Hepatocyte (in vitro differentiated cells): Measurements from ENCODE around the gene PPP2R3A.

Experiments used
- CTCF ChIP-seq: fragments of 200-600 bp; sonication (generic); IDR thresholded peaks from 2 replicates; pipeline ENCODE4 v1.5.1; 2016; ENCODE audit warnings: antibody characterized with exemption, mild to moderate bottlenecking; ENCODE audit not compliant: poor library complexity
- EZH2 ChIP-seq: fragments of 200-600 bp; sonication (generic); IDR thresholded peaks from 2 replicates; pipeline ENCODE4 v1.6.1; 2016; ENCODE audit warnings: antibody characterized with exemption, mild to moderate bottlenecking, borderline replicate concordance
- EZH2phosphoT487 ChIP-seq: fragments of 200-600 bp; sonication (generic); IDR thresholded peaks from one replicate; pipeline ENCODE4 v1.6.1; 2018; ENCODE audit warnings: antibody characterized with exemption, mild to moderate bottlenecking, low read depth, moderate library complexity; ENCODE audit not compliant: unreplicated experiment, severe bottlenecking

GRCh38 chr3:136050250-136050649 lies 84.7 kb downstream of the PPP2R3A start:
- TF ChIP-seq CTCF, result no peak
- TF ChIP-seq EZH2, result no peak
- TF ChIP-seq EZH2phosphoT487, result no peak
